Stomach (tissue), 4 donors: ENCODE data around the gene CYREN.

Source experiments
- CTCF ChIP-seq, 7 experiments: fragments of 450-650 bp in 4 of 7; fragments of 200-600 bp in 3 of 7; sonication (generic) in 3 of 7; IDR thresholded peaks; one replicate each; pipeline ENCODE4 v1.5.1; 2016 to 2019; ENCODE audit warnings: antibody characterized with exemption in 7 of 7, control low read depth in 2 of 7, mild to moderate bottlenecking in 1 of 7
- POLR2A ChIP-seq, 4 donors: fragments of 450-650 bp; IDR thresholded peaks; one replicate each; pipeline ENCODE4 v1.6.1; 2016; ENCODE audit warnings: antibody characterized with exemption in 4 of 4, control low read depth in 2 of 4, mild to moderate bottlenecking in 1 of 4, moderate library complexity in 1 of 4

- TF ChIP-seq CTCF (IDR thresholded peaks at IDR 0.05) (no peak), POLR2A (IDR thresholded peaks at IDR 0.05) (no peak)
Measured at GRCh38 chr7:135147341-135147898, 23.1 kb downstream of the CYREN start.
